Measurements from ENCODE around the gene NKX2-4.

DNA sequence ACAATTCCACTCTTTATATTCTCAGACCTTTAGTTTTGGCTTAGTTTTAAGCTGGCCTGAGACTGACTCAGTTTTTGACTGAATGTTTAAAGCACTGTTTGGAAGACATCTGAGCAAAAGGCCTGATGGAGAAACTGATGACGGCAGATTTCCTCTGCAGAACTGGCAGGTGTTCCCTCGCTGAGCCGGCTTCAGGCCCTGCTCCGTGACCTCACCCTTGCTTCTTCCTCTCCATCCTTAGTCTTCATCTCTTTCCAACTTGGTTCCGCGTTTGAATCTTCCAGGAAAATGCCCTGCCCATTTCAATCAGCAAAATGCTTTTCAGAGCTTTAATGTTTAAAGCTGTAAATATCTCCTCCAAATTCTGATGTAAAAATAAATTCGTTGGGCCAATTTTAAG, 6.6 kb downstream of the NKX2-4 start:
- TF ChIP-seq CTCF (IDR thresholded peaks at IDR 0.05): no peak
- no peak for TF ChIP-seq POLR2A (IDR thresholded peaks at IDR 0.05)
